Stimulated activated CD8-positive, alpha-beta memory T cell treated with anti-CD3 and anti-CD28 coated beads, Interleukin-4, amount 100 ng/mL, for 48 hours (primary cell): ENCODE results near the gene CD79A.

ENCODE experiments used
- DNase-seq: peaks from one replicate; pipeline ENCODE4 v3.0.0-alpha.2; 2020

CD79A gene

DNA sequence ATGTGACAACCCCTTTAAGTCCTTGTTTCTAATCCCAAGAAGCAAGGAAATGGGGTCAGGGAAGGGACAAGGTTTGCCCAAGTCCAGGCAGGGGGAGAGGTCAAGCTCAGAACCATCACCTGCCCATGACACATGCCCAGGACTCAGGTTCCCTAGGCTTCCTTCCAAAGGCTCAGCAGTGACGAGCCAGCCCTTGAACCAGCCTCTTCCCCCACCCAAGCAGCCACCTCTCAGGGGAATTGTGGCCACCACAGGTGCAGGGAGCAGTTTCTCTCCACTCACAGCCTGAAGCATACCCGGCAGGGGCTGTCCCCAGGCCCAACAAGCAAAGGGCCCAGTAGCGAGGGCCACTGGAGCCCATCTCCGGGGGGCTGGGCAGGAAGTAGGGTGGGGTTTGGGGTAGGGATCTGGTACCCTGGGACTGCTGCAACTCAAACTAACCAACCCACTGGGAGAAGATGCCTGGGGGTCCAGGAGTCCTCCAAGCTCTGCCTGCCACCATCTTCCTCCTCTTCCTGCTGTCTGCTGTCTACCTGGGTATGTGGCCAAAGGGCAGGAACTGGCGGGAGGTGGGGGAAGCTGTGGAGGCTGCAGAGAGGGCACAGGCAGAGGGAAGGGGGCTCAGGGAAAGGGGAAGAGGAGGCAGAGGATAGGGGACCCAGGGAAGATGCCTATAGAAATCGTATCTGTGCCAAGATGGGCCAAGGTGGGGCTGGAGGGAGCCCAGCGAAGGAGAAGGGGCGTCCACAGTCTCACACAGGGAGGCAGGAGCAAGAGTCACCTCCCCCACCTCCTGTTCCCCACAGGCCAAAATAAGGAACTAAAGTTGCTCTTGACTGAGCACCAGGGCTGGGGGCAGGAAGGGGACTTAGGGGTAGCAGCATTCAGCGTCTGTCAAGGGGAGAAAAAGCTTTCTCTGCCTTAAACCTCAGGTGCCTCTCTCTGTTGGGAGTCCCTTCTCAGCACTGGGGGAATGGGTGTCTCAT lies at the start of gene CD79A:
CD79A (plus strand) TSS at position 433 of the 986 bp plus-strand sequence; CDS start at position 459, 26 bp downstream.
- DNase-seq = no peak

DNA sequence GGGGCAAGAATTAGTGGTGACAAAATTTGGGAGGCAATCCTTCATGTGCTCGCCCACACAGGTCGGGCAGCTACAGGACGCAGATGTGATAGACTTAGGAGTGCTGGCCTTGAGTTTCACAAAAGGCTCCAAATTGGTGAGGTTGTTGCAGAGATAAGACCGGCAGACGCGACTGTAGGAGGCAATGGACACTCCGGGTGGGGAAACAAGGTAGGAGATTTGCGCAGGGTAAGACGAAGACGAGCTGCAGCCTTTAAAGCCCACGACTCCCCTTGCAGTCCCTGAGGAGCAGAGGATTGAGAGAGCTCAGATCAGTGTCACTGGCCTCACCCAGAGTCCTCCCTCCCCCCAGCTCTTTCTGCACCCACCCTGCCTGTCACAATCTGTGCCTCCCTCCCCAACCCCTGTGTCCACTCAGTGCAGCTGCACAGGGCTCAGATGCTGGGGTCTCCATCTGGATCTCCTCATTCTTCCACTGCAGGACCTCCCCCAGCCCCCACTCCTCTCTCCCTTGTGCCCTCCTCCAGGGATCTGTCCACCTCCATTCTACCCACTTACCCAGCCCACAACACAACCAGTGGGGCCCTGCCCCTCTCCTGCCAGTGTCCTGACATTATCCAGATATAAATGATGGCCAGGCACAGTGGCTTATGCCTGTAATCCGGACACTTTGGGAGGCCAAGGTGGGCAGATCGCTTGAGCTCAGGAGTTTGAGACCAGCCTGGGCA lies 38.9 kb upstream of the CD79A start:
- no peak for DNase-seq

DNA sequence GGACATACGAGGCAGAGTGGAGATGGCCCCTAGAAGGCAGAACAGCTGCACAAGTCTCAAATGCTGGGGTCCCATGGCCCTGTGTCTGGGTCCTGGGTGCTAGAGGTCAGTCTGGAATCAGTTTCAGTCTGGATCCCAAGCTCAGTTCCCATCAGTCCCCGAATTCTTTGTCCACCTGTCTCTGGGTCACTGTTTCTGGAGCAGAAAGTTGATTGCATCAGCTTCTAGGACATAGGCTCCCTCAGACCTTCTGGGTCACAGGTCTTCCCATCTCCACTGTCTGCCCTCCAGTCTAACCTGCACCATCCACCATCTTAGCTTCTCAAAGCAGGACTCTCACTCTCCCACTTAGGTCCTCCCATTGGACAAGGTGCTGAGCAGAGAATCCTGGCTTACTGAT lies 37.9 kb upstream of the CD79A start:
- DNase-seq = no peak

DNA sequence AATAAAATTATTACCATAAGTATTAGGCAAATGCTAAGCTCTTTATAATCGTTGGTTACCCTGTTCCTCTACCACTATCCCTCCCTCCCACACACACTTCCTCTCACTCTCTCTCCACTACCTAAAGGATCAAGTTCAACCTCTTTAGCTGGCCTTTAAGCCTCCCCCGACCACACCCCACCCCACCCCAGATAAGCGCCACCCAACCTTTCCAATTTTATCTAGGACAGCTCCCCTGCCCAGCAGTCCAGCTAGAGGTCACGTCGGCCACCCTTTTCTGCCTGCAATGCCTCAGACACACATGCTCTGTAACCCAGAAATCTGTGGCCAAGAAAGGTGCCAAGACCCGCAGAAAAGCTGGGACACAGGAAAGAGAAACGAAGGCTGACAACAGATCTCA lies 33.7 kb upstream of the CD79A start:
- DNase-seq = no peak

DNA sequence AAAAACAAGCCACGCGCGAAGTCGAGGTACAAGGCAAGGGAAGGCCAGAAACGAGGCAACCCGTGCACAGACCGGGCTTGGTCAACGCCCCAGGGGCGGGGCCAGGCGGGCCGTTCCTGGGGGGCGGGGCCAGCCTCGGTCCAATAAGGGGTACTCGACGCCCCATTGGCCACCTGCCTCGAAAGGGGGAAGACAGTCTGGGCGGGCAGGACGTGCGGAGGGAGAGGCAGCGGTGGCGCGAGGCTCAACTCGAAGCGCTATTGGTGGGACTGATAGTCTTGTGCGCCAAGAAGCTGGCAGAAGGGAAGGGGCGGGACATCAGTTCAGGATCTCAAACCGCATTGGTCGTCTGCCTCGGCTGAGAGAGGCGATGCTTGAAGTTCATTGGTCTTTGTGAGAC lies 32.5 kb upstream of the CD79A start, which contains the start of gene LYPD4:
LYPD4 (minus strand) TSS at position 83 of the 400 bp plus-strand sequence. CDS start 5,398 bp downstream, outside the sequence.
- no peak for DNase-seq

DNA sequence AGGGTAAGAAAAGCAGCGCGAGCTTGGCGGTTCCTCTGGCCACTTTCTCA lies 32.3 kb upstream of the CD79A start, which contains the start of gene DMRTC2:
DMRTC2 (plus strand) TSS at position 42 of the 50 bp plus-strand sequence. CDS start 2,387 bp downstream, outside the sequence.
- no peak for DNase-seq

DNA sequence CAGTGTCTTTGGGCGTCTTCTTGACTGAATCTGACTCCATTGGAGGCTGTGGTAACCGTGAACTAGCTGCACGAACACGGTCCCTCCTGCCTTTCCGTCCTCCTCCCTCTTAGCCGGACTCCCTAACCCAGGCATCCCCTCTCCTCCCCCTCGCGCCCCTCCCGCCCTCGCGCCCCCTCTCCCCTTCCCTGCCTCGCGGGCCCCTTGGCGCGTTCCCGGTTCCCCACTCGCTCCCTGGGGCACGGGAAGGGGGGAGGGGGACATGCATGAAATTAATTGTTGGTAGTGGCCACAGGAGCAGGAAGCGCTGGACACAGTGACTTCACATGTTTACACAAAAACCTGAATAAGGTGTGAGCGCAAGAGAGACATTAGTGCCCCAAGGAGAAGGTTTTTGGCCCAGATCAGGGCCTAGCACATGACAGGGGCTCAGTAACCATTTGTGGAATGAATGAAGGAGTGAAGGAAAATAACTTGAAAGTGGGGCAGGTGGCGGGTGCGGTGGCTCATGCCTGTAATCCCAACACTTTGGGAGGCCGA lies 32.0 kb upstream of the CD79A start:
- no peak for DNase-seq

DNA sequence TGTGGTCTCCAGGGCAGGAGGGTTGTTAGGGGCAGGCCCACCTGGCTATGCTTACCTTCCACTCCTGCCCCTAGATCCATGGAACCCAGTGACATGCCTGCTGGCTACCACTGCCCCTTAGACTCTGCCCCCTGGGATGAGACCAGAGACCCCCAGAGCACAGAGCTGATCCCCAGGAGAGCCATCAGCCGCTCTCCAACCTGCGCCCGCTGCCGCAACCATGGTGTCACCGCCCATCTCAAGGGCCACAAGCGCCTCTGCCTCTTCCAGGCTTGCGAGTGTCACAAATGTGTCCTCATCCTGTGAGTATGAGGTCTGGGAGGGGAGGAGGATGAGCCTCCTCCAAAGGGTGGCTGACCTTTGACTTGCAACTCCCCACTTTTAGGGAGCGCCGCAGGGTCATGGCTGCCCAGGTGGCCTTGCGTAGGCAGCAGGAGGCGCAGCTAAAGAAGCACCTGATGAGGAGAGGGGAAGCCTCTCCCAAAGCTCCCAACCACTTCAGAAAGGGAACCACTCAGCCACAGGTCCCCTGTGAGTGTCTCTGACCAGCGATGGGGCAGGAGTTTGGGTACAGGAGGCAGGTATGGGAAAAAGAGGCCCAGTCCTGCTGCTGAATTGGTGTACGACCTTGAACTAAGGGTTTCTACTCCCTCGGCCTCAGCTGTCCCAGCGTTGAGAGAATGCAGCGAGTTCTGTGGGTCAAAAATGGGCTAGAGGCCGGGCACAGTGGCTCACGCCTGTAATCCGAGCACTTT lies 29.6 kb upstream of the CD79A start:
- DNase-seq = no peak

DNA sequence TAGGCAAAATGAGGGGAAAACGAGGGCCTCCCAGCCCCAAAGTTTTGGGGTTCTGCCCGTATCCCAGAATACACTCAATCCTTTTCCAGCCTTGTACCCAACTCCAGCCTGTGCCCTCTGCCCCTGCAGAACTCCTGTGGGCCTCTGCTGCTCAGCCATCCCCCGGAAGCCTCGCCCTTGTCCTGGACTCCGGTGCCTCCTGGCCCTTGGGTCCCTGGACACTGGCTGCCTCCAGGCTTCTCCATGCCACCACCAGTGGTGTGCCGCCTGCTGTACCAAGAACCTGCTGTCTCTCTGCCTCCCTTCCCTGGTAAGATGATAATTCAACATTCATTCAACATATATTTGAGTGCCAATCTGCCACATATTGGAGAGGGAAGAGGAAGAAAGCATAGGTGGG lies 28.4 kb upstream of the CD79A start:
- no peak for DNase-seq

DNA sequence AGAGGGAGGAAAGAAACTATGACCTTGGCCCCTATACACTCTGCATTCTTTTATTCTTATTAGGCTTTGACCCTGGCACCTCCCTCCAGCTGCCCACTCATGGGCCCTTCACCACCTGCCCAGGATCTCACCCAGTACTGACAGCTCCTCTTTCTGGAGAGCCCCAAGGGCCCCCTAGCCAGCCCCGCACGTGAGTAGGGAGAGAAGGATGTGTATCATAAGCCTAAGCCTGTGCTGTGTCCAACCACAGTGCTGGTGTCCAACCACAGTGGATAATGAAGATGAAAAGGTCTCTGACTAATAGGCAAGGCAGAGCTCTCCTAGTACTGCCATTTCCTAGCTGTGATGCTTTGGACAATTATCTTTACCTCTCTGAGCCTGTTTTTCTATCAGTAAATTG lies 28.0 kb upstream of the CD79A start:
- no peak for DNase-seq

DNA sequence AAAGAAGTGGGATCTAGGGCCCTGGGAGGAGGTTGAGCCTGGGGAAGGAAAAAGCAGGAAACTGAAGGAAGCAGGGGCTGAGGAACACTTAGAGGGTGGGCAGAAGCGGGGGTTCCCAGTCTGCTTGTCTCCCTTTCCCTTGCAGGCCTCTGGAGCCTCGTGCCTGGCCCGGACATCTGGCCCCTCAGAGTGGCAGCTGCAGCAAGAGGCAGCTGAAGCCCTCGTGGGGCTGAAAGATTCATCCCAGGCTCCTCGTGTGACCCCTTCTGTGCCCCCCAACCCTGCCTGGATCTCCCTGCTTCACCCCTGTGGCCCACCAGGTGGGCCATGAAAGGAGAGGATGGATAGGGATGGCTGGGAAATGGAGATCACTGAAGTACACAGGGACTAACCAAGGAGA lies 26.7 kb upstream of the CD79A start:
- no peak for DNase-seq

DNA sequence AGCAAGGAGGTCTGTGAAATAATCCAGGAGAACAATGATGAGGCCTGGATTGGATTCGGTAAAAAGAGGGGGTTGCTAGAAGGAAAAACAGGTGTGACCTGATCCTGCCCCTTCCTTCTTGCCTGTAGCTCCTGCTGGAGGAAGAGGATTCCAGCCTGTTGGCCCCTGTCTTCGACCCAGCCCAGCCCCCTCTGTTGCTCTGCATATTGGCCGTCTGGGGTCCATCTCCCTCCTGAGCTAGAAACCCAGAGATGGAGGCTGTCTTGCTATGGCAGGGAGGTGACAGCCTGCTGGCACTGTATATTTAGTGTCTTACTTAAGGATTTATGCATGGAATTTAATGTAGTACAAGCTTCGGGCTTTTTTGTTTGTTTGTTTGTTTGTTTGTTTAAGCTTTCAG lies 25.6 kb upstream of the CD79A start:
- DNase-seq = no peak

DNA sequence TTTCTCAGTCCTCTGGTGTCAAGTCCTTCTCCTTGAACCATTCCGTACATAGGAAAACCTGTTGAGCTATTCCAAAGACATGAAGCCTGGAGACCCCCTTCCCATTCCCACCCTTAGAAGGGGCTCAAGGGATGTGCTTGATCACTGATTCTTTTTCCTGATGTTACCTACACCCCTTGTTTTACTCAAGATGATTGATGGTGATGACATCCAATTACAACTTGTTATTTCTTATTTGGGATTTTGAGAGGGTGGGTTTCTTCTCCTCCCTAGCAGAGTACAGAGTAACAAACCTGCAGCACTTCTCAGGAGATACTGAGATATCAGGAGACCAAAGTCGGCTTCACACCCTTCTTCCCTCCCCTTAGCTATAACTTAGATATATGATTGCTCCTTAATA lies 23.7 kb upstream of the CD79A start:
- DNase-seq = no peak

DNA sequence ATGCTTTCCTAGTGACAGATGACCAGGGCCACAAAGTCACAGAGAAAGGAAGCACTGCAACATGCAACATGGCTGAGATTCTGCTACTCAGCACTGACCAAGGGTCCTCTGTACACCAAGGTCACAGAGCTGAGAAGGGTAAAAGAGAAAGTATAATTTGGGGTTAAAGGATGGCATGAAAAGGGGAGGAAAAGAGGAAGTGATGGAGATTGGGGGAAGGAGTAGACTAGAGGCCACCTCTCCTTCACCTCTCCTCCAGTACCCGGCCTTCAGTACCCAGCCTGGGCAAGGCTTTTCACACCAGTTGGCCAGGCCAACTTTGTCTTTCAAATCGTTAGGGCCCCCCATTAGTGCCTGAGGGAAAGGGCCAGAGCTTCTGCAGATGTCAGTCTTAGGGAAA lies 23.3 kb upstream of the CD79A start:
- no peak for DNase-seq

DNA sequence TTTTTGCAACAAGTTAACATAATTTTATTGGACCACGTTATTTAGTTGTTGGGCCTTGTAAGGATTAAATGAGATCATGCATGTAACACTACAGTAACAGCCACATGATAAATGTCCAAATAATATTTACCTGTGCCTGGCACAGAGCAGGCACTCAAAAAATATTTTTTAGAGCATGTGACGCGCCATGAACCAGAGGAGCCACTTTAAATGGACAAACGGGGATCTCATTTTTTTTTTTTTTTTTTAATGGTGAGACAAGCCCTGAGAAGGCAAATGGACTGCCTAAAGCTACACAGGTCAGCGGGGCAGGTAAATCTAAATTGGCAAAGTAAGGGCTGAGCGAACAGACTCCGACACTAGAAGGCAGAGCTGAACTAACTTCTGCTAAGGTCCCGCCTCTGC lies 17.9 kb upstream of the CD79A start:
- no peak for DNase-seq

DNA sequence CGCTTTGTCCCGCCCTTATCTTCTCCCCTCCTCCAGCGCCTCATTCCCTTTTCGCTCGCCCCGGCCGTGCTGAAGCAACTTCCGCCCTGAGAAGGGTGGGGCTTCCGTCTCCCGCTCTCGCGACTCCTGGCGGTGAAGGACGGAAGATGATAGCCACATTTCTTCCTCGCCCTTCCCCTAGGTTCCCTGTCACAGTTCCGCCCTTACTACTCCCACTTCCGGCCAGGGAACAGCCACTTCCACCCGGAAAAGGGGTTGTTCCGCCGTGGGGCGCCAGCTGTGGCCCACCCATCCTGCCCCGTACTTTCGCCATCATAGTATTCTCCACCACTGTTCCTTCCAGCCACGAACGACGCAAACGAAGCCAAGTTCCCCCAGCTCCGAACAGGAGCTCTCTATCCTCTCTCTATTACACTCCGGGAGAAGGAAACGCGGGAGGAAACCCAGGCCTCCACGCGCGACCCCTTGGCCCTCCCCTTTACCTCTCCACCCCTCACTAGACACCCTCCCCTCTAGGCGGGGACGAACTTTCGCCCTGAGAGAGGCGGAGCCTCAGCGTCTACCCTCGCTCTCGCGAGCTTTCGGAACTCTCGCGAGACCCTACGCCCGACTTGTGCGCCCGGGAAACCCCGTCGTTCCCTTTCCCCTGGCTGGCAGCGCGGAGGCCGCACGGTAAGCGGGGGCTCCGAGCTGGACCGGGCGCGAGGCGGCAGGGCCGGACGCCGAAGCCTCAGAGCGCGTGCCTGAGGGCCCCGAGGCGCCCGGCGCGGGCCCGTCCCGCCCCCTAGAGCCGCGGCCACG lies 17.3 kb upstream of the CD79A start, which contains the start of gene RPS19:
RPS19 (plus strand) TSS at position 638 of the 801 bp plus-strand sequence. CDS start 520 bp downstream, outside the sequence.
- peak; percentile 99 for DNase-seq

DNA sequence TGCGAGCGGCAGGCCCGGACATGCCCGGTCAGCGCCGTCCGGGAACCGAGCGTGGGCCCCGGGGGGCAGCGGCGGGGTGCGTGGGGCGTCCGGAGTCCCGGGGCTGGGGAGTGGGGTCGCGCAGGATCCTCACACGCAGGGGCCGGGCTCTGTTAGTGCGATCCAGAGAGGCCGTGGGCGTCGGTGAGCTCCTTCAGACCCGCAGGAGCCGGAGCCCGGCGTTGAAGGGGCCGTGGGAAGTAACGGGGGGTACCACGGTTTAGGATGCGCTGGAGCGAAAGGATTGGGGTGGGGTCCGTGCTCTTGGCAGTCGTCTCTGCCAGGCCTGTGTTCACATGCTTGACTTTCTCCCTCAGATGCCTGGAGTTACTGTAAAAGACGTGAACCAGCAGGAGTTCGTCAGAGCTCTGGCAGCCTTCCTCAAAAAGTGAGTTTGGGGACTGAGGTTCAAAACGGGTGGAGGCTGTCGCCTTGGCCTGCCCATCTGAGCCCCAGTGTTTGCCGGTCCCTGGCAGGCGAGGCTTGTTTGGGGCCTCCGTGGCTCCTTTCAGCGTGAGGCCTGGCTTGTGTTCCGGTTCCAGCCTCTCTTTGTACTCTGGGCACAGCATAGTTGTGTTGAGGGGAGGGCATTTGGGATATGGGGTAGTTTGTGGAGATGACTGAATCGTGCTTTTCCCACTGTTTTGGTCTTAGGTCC lies 16.5 kb upstream of the CD79A start:
- peak; percentile 41 for DNase-seq

DNA sequence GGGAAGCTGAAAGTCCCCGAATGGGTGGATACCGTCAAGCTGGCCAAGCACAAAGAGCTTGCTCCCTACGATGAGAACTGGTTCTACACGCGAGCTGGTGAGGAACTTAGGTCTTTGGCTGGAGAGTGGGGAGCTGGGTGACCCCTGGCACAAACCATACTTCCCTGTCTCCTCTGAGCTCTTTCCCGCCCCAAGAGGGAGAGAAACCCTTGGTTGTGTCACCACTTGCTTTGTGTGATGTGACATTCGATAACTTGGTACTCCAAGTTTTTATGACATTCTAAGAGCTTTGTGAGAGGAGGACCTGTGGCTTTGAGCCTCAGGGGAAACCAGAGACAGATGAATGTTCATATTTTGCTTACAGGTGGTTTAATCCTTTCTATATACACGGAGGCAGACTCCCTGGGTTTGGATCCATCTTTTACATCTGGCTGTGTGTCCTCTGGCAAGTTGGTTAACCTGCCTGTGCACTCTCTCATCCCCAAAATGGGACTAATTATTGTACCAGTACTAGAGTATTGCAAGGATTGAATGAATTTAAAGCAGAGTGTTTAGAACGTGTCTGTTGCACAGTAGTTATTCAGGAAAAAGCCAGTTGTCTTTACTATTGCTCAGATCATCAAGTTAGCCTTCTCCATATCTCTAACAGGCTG lies 15.8 kb upstream of the CD79A start:
- DNase-seq = peak; percentile 35

DNA sequence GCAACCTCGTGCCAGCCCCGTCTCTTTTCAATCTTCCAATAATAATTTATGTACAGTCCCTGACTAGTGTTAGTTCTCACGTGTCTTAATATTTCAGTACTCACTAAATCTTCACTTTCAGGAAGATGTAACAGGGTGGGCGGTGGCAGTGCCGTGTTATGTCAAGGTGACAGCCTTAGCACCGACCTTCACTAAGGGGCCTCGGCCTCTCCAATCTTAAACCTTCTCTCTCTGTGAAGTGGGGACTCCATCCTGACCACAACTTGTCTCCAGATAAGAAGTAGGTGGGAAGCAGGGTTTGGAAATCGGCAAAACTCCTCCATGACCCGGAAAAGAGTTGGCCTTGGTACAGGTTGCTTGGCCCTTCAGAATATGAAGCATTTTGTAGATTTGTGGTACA lies 15.2 kb upstream of the CD79A start:
- peak; percentile 27 for DNase-seq

DNA sequence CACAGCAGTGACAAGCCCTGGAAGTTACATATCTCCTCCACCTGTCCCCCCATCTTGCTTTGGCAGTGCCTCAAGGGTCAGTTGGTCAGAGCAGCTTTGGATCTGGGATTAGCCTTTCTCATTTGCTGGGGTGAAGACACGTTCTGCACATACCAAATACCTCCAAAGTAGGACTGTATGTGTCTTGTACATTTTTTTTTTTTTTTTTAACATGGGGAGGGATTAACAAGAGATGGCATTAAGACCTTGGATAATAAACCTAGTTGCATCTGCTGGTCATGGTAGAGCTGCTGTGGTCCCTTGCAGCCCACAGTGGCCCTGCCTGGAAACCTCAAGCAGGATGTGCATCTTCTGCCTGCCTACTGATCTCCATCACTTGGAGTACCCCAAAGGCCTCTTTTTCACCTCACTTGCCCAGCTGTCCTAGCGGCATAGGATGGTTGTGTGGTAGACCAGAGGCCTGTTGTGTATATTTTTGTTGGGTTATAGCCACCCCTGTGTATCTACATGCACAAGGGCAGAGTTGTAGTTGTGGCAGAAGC lies 14.6 kb upstream of the CD79A start:
- peak; percentile 28 for DNase-seq
